Gastrocnemius medialis (tissue), 4 donors: Measurements from ENCODE around the gene ABLIM3. TPM values are rescaled to one million over a fixed set of nuclear protein-coding genes. Genes with fewer than 3 reads are reported as not detected.

Source experiments
- ATAC-seq, 2 donors: fragments of 150-250 bp; one replicate each; pipeline ENCODE4 v1.9.1; 2016
- DNase-seq, 2 donors: peaks; one replicate each; pipeline ENCODE4 v3.0.0-alpha.2; 2019
- H3K27ac ChIP-seq, 4 donors: fragments of 200-600 bp; sonication (generic); 1 replicate in 1 of 4; 2 replicates in 3 of 4; pipeline ENCODE4 v1.5.1; 2016 to 2018; ENCODE audit warnings: mild to moderate bottlenecking in 2 of 4, moderate library complexity in 1 of 4
- H3K27me3 ChIP-seq, 3 donors: fragments of 200-600 bp; sonication (generic) in 2 of 3; 1 replicate in 1 of 3; 2 replicates in 2 of 3; pipeline versions ENCODE4 v1.5.1 to v1.6.0; 2016 to 2019; ENCODE audit warnings: mild to moderate bottlenecking in 1 of 3, moderate library complexity in 1 of 3
- H3K36me3 ChIP-seq, 2 donors: fragments of 200-600 bp; sonication (generic) in 1 of 2; one replicate each; pipeline ENCODE4 v1.5.1; 2017 to 2018
- H3K4me1 ChIP-seq, 2 donors: fragments of 200-600 bp; sonication (generic) in 1 of 2; one replicate each; pipeline ENCODE4 v1.5.1; 2016 to 2017; ENCODE audit warnings: mild to moderate bottlenecking in 2 of 2
- H3K4me3 ChIP-seq, 4 donors: fragments of 200-600 bp; sonication (generic) in 3 of 4; 1 replicate in 1 of 4; 2 replicates in 3 of 4; pipeline ENCODE4 v1.5.1; 2016 to 2019; ENCODE audit warnings: mild to moderate bottlenecking in 2 of 4
- H3K9me3 ChIP-seq, 3 donors: fragments of 200-600 bp; sonication (generic) in 2 of 3; 1 replicate in 1 of 3; 2 replicates in 2 of 3; pipeline ENCODE4 v1.5.1; 2016 to 2019
- POLR2A ChIP-seq, 2 donors: fragments of 450-650 bp; IDR thresholded peaks; one replicate each; pipeline ENCODE4 v1.6.1; 2017; ENCODE audit warnings: antibody characterized with exemption in 2 of 2, mild to moderate bottlenecking in 2 of 2, moderate library complexity in 2 of 2
- in situ Hi-C, 4 donors: fragments of 200-750 bp; cut with MboI; loops; one replicate each; pipeline versions ENCODE4 v1.15.0 to v1.8.0; 2017; ENCODE audit warnings: low sequenced_read_pairs in 4 of 4
- intact Hi-C: fragments of 100-400 bp; cut with DNase I; formaldehyde crosslinking; loops from one replicate; pipeline ENCODE4 v1.15.1; 2023; ENCODE audit warnings: low total_unique reads
- total RNA-seq, 4 donors: library from RNA; depleted of rRNA; stranded (reverse); fragments of >200 nt; gene quantifications; one replicate each; pipeline versions ENCODE4 v1.1.0 to v1.2.3, GENCODE V29; 2016
- TF ChIP-seq, protein P1 (sequence below), 5 experiments: fragments of 450-650 bp in 3 of 5; fragments of 200-600 bp in 2 of 5; sonication (generic) in 2 of 5; IDR thresholded peaks in 4 of 5; conservative IDR thresholded peaks in 1 of 5; 1 replicate in 4 of 5; 2 replicates in 1 of 5; pipeline ENCODE4 v1.5.1; 2016 to 2019; ENCODE audit warnings: antibody characterized with exemption in 5 of 5, mild to moderate bottlenecking in 3 of 5, moderate library complexity in 3 of 5

ABLIM3 gene
- total RNA-seq, 4 donors from 2014 or later, result 37.5 to 155 (median 67.7) TPM

GRCh38 chr5:149145138-149145537 lies 3.8 kb downstream of the ABLIM3 start:
- no peak for TF ChIP-seq POLR2A (IDR thresholded peaks at IDR 0.05)
- TF ChIP-seq, protein P1, sequence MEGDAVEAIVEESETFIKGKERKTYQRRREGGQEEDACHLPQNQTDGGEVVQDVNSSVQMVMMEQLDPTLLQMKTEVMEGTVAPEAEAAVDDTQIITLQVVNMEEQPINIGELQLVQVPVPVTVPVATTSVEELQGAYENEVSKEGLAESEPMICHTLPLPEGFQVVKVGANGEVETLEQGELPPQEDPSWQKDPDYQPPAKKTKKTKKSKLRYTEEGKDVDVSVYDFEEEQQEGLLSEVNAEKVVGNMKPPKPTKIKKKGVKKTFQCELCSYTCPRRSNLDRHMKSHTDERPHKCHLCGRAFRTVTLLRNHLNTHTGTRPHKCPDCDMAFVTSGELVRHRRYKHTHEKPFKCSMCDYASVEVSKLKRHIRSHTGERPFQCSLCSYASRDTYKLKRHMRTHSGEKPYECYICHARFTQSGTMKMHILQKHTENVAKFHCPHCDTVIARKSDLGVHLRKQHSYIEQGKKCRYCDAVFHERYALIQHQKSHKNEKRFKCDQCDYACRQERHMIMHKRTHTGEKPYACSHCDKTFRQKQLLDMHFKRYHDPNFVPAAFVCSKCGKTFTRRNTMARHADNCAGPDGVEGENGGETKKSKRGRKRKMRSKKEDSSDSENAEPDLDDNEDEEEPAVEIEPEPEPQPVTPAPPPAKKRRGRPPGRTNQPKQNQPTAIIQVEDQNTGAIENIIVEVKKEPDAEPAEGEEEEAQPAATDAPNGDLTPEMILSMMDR (IDR thresholded peaks at IDR 0.05 in 4 of 5, conservative IDR thresholded peaks at IDR 0.05 in 1 of 5), result no peak
- ATAC-seq, result no peak
- H3K27me3 ChIP-seq, result no peaks in the 10 kb centered on the region
- peak overlapping the region; percentile 87 to 93 (median 91) for H3K4me3 ChIP-seq
- H3K4me1 ChIP-seq, result peaks cover 30 to 36% of the 10 kb centered on the region in 2 donors
- H3K27ac ChIP-seq, result peak overlapping the region in 3 of 4 donors; percentile 88 to 91 (median 89)
- intact Hi-C loops, result no loop called here
- no peak for DNase-seq
- H3K9me3 ChIP-seq, result no peaks in the 10 kb centered on the region
- peaks cover 0 to 8% of the 10 kb centered on the region in 2 donors for H3K36me3 ChIP-seq
- in situ Hi-C loops, result loop anchor here in 2 of 4 donors (5.0 to 25.0 kb wide), 3 partner anchors 82 to 417 kb away; partner anchors contain the start of gene CSNK1A1 (in 1 of the 2)

DNA sequence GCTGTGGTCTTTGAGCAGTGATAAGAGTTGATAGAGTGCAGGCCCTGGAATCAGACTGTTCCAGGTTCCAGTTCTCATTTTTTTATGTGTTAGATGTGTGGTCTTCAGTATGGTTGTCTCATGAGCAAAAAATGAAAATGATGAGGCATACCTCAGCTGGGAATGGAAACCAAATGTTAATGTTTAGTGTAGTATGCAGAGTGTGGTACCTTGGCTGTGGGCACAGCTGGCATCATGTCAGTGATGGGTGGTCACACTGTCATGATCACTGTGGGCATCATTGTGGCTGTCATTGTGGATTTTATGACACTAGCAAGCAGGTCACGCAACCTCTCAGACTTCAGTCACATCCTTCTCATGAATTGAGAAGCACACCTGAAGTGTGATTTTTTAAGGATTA lies 6.4 kb downstream of the ABLIM3 start:
- peaks cover 40 to 55% of the 10 kb centered on the region in 2 donors for H3K4me1 ChIP-seq
- peak overlapping the region in 1 of 4 donors; percentile 87 for H3K4me3 ChIP-seq
- TF ChIP-seq, protein P1 (IDR thresholded peaks at IDR 0.05 in 4 of 5, conservative IDR thresholded peaks at IDR 0.05 in 1 of 5), result no peak
- TF ChIP-seq POLR2A (IDR thresholded peaks at IDR 0.05), result no peak
- H3K27ac ChIP-seq, result peak overlapping the region; percentile 22 to 94 (median 89)
- ATAC-seq, result no peak
- in situ Hi-C loops (loop anchor here in 2 of 4 donors (5.0 to 25.0 kb wide), 3 partner anchors 80 to 415 kb away; partner anchors contain the start of gene CSNK1A1 (in 1 of the 2)), intact Hi-C loops (no loop called here)
- no peaks in the 10 kb centered on the region for H3K27me3 ChIP-seq
- H3K36me3 ChIP-seq, result peaks cover 0 to 8% of the 10 kb centered on the region in 2 donors
- H3K9me3 ChIP-seq, result no peaks in the 10 kb centered on the region
- no peak for DNase-seq

- intact Hi-C loops, result loop anchor here (5.0 to 10.0 kb wide), 4 partner anchors 305 to 595 kb away; partner anchors contain the start of genes ADRB2 and CSNK1A1
- peak in 1 of 2 donors; percentile 21 for TF ChIP-seq POLR2A (IDR thresholded peaks at IDR 0.05)
- TF ChIP-seq, protein P1 (IDR thresholded peaks at IDR 0.05 in 4 of 5, conservative IDR thresholded peaks at IDR 0.05 in 1 of 5), result no peak
- Histone ChIP-seq H3K27ac (peak overlapping the region; percentile 63 to 94 (median 89)), H3K9me3 (no peaks in the 10 kb centered on the region), H3K4me1 (peaks cover 43 to 59% of the 10 kb centered on the region in 2 donors), H3K4me3 (no peak overlapping the region), H3K27me3 (no peaks in the 10 kb centered on the region), H3K36me3 (peaks cover 0 to 5% of the 10 kb centered on the region in 2 donors)
- no peak for ATAC-seq
- no peak for DNase-seq
- in situ Hi-C loops, result loop anchor here in 3 of 4 donors (5.0 to 25.0 kb wide), 4 partner anchors 77 to 437 kb away; partner anchors contain the start of genes ARHGEF37 (in 1 of the 3) and CSNK1A1 (in 1 of the 3)
Observed at GRCh38 chr5:149149942-149150341, 8.6 kb downstream of the ABLIM3 start.

GRCh38 chr5:149150457-149150856 lies 9.2 kb downstream of the ABLIM3 start:
- Histone ChIP-seq H3K27me3 (no peaks in the 10 kb centered on the region), H3K9me3 (no peaks in the 10 kb centered on the region), H3K4me3 (no peak overlapping the region), H3K36me3 (no peaks in the 10 kb centered on the region), H3K27ac (peak overlapping the region; percentile 87 to 97 (median 92)), H3K4me1 (peaks cover 48 to 64% of the 10 kb centered on the region in 2 donors)
- intact Hi-C loops, result loop anchor here (5.0 to 10.0 kb wide), 4 partner anchors 304 to 594 kb away; partner anchors contain the start of genes ADRB2 and CSNK1A1
- TF ChIP-seq POLR2A (IDR thresholded peaks at IDR 0.05), result no peak
- TF ChIP-seq, protein P1 (IDR thresholded peaks at IDR 0.05 in 4 of 5, conservative IDR thresholded peaks at IDR 0.05 in 1 of 5), result no peak
- in situ Hi-C loops, result loop anchor here in 1 of 4 donors (25.0 kb wide), 1 partner anchor 437 kb away; the partner anchor contains the start of gene ARHGEF37
- DNase-seq (no peak), ATAC-seq (no peak)
